ENCODE measurements around the gene MDK. TPM values are rescaled to one million over a fixed set of nuclear protein-coding genes. Genes with fewer than 3 reads are reported as not detected.
A peak's percentile ranks its signal among the peaks of the same experiment; 100 is the strongest.

MDK gene, protein sequence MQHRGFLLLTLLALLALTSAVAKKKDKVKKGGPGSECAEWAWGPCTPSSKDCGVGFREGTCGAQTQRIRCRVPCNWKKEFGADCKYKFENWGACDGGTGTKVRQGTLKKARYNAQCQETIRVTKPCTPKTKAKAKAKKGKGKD
- 100 to 1,000 TPM in 3 of 4 donors, 10 to 100 TPM in 1; 34.4 to 309 (median 180) TPM for total RNA-seq

DNA sequence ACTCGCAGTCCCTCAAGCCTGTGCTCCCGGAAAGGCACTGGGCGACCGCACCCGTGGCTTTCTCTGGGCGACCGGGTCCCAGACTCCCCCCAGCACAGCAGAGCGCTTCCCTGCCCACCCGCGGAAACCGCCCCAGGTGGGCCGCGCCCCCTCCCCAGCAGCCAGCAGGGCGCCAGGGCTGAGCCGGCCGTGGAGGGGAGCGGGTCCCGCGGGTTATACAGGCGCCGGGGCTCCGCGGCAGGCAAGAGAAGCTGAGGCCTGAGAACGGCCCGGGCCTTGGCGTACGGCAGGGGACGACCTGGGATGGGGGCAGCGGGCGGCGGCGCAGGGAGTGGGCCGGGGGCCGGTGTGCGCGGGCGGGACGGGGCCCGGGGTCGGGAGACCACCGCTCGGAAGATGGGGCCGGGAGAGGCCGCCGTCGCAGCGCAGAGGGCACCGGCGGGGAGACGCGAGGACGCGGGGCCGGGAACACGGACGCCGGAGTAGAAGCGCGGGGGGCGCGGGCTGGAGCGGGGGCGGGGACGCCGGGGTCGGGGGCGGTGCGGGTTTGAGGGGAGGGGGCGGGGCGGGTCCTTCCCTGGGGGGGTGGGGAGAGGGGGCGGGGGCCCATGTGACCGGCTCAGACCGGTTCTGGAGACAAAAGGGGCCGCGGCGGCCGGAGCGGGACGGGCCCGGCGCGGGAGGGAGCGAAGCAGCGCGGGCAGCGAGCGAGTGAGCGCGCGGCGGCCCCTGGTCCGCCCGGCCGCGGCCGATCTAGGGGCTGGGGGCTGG, at the start of gene MDK:
MDK (plus strand) TSS at position 622 of the 771 bp plus-strand sequence. CDS start 389 bp downstream, outside the sequence.
- in situ Hi-C loops (cut with MboI; ENCODE audit: low pct_ligation_motif_present in 1 of 4, low pct_unique_long_range_greater_than_20kb in 1 of 4, low sequenced_read_pairs in 3 of 4) (loop anchor here in 2 of 4 donors (25.0 kb wide), 1 partner anchor 156 kb away; no protein-coding TSS in a partner anchor), intact Hi-C loops (cut with DNase I; ENCODE audit: low total_unique reads) (no loop called here)
- H3K4me3 ChIP-seq = peak within 1 kb of the TSS; percentile 55 to 83 (median 71)
- TF ChIP-seq, protein P1, sequence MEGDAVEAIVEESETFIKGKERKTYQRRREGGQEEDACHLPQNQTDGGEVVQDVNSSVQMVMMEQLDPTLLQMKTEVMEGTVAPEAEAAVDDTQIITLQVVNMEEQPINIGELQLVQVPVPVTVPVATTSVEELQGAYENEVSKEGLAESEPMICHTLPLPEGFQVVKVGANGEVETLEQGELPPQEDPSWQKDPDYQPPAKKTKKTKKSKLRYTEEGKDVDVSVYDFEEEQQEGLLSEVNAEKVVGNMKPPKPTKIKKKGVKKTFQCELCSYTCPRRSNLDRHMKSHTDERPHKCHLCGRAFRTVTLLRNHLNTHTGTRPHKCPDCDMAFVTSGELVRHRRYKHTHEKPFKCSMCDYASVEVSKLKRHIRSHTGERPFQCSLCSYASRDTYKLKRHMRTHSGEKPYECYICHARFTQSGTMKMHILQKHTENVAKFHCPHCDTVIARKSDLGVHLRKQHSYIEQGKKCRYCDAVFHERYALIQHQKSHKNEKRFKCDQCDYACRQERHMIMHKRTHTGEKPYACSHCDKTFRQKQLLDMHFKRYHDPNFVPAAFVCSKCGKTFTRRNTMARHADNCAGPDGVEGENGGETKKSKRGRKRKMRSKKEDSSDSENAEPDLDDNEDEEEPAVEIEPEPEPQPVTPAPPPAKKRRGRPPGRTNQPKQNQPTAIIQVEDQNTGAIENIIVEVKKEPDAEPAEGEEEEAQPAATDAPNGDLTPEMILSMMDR (IDR thresholded peaks at IDR 0.05) = no peak
- TF ChIP-seq POLR2A (IDR thresholded peaks at IDR 0.05) (no peak), POLR2AphosphoS5 (IDR thresholded peaks at IDR 0.05) (no peak), EP300 (IDR thresholded peaks at IDR 0.05; ENCODE audit: low read depth) (no peak)
- H3K36me3 ChIP-seq = no peaks in the 10 kb centered on the region
- H3K9me3 ChIP-seq = no peaks in the 10 kb centered on the region
- WGBS, 2 donors (ENCODE audit: low coverage in 1 of 2) = 1% methylated on average over 34 of the region's 96 CpGs; no CpG with 5 or more reads in 1 of the 2 donors
- peaks cover 9 to 47% (median 34%) of the 10 kb centered on the region in 4 donors for H3K4me1 ChIP-seq
- H3K27me3 ChIP-seq = peaks cover 29% of the 10 kb centered on the region
- peak; percentile 39 for DNase-seq
- H3K27ac ChIP-seq = peak within 1 kb of the TSS; percentile 66 to 87 (median 79)

DNA sequence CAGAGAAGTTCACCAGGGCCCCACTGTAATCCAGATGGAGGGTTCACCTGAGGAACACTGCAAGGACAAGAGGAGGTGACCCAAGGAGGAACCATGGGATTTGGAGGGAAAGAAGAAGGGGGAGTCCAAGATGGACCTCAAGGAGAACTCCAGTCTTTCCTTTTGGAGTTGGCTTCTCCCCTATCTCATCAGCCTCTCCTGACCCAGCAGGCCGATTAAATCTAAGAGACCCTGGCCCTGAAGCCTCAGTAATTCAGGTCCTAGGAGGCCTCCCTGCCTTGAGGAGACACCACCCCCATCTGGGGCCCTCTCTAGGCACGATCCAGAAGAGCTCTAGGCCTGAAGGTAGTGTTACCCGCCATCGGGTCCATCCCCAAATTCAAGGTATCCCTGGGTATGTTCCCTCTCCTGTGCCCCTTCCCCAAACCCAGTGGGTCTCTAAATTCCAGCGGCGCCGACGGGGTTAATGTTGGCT, 49.3 kb upstream of the MDK start:
- in situ Hi-C loops (cut with MboI; ENCODE audit: low pct_ligation_motif_present in 1 of 4, low pct_unique_long_range_greater_than_20kb in 1 of 4, low sequenced_read_pairs in 3 of 4) = no loop called here
- no peak overlapping the region for H3K27ac ChIP-seq
- intact Hi-C loops (cut with DNase I; ENCODE audit: low total_unique reads) = no loop called here
- H3K36me3 ChIP-seq = no peaks in the 10 kb centered on the region
- H3K4me1 ChIP-seq = peaks cover 8 to 21% (median 15%) of the 10 kb centered on the region in 4 donors
- 25% methylated on average over 8 of the region's 8 CpGs; no CpG with 5 or more reads in 1 of the 2 donors for WGBS, 2 donors (ENCODE audit: low coverage in 1 of 2)
- H3K4me3 ChIP-seq = peak overlapping the region in 2 of 4 donors; percentile 42 to 51
- TF ChIP-seq POLR2AphosphoS5 (IDR thresholded peaks at IDR 0.05) (no peak), POLR2A (IDR thresholded peaks at IDR 0.05) (no peak), EP300 (IDR thresholded peaks at IDR 0.05; ENCODE audit: low read depth) (no peak)
- TF ChIP-seq, protein P1 (IDR thresholded peaks at IDR 0.05) = no peak
- H3K27me3 ChIP-seq = peaks cover 67% of the 10 kb centered on the region
- DNase-seq = no peak
- H3K9me3 ChIP-seq = no peaks in the 10 kb centered on the region

DNA sequence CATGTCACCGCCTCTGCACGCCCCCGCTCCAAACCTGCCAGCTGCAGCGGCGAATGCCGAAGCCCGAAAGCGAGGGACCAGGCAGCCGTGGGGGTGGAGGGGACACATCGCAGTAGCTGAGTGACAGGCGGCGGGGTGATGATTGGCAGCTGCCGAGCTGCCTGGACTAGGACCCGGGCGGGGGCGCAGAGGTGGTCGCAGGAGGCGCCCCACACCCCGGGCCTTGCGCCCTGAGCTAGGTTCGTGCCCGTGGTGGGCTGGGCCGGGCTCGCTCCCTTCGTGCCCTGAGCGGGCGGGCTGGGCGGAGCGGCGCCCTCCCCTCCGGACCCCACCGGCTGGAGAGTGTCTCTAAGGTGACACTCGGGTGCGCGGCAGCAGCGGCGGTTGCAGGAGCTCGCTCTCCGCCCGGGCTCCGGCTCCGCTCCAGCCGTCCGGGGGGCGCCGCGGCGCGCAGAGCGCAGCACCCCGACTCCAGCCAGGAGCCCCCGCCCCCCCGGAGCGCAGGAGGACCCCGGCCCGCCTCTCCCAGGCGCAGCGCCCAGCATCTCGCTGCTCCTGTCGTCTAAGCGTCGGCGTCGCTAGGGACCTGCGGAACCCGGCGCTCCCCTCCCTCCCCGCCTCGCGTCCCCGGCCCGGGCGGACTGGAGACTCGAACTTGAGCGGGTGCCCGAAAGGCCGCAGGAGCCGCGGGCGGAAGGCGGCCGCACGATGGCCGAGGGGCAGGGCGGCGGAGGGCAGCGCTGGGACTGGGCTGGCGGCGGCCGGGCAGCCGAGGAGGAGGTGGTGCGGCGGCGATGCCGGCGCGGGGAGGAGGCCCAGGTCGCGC, 48.7 kb upstream of the MDK start:
- in situ Hi-C loops (cut with MboI; ENCODE audit: low pct_ligation_motif_present in 1 of 4, low pct_unique_long_range_greater_than_20kb in 1 of 4, low sequenced_read_pairs in 3 of 4) = no loop called here

More for the DNA sequence above, 48.7 kb upstream of the MDK start:
- no peak overlapping the region for H3K27ac ChIP-seq
- intact Hi-C loops (cut with DNase I; ENCODE audit: low total_unique reads) = no loop called here
- TF ChIP-seq EP300 (IDR thresholded peaks at IDR 0.05; ENCODE audit: low read depth) (no peak), POLR2A (IDR thresholded peaks at IDR 0.05) (no peak), POLR2AphosphoS5 (IDR thresholded peaks at IDR 0.05) (no peak)
- TF ChIP-seq, protein P1 (IDR thresholded peaks at IDR 0.05) = no peak
- H3K9me3 ChIP-seq = no peaks in the 10 kb centered on the region
- H3K36me3 ChIP-seq = no peaks in the 10 kb centered on the region
- 1 to 20% methylated on average over 1 to 58 of the region's 99 CpGs for WGBS, 2 donors (ENCODE audit: low coverage in 1 of 2)
- peak overlapping the region; percentile 24 to 51 (median 36) for H3K4me3 ChIP-seq
- DNase-seq = no peak
- peaks cover 8 to 21% (median 15%) of the 10 kb centered on the region in 4 donors for H3K4me1 ChIP-seq
- peaks cover 67% of the 10 kb centered on the region for H3K27me3 ChIP-seq

Measured in transverse colon (tissue), 4 donors.